LoVo (cell line): ENCODE measurements around the gene ICE1.
"Not testable (repeated sequence)": the region's sequence is repeated elsewhere in the genome, so short reads cannot be mapped to it uniquely, and the experiment has no call there.

ENCODE experiments used
- DNase-seq: peaks from one replicate; pipeline ENCODE4 v3.0.0-alpha.2; 2016; ENCODE audit warnings: low spot score

Gene ICE1

GRCh38 chr5:5421961-5422818, at the start of gene ICE1:
TSS of gene ICE1 (plus strand) at chr5:5422677. CDS start at chr5:5422916, 239 bp downstream.
- peak; percentile 100 for DNase-seq

GRCh38 chr5:5372930-5373329, 49.5 kb upstream of the ICE1 start:
- no peak for DNase-seq

GRCh38 chr5:5373351-5373989, 49.0 kb upstream of the ICE1 start:
- no peak for DNase-seq

- no peak for DNase-seq
These were observed 48.3 kb upstream of the ICE1 start for GRCh38 chr5:5374009-5374715.

- no peak for DNase-seq
These were observed 44.7 kb upstream of the ICE1 start for GRCh38 chr5:5377780-5378179.

- DNase-seq, result no peak
These were observed 43.9 kb upstream of the ICE1 start for GRCh38 chr5:5378531-5378930.

- DNase-seq, result no peak
These were observed 42.2 kb upstream of the ICE1 start for GRCh38 chr5:5380298-5380697.

- no peak for DNase-seq
These were observed 41.1 kb upstream of the ICE1 start for GRCh38 chr5:5381310-5381913.

- DNase-seq, result no peak
These were observed 39.0 kb upstream of the ICE1 start for GRCh38 chr5:5383461-5383860.

- no peak for DNase-seq
These were observed 37.7 kb upstream of the ICE1 start for GRCh38 chr5:5384660-5385330.

GRCh38 chr5:5385331-5385662, 37.2 kb upstream of the ICE1 start:
- no peak for DNase-seq

- no peak for DNase-seq
These were observed 36.1 kb upstream of the ICE1 start for GRCh38 chr5:5386329-5386728.

GRCh38 chr5:5387192-5387591, 35.3 kb upstream of the ICE1 start:
- no peak for DNase-seq

GRCh38 chr5:5387777-5388176, 34.7 kb upstream of the ICE1 start:
- no peak for DNase-seq

- not testable (repeated sequence) for DNase-seq
These were observed 32.2 kb upstream of the ICE1 start for GRCh38 chr5:5390121-5390869.

GRCh38 chr5:5392504-5392903, 30.0 kb upstream of the ICE1 start:
- not testable (repeated sequence) for DNase-seq

GRCh38 chr5:5394384-5394986, 28.0 kb upstream of the ICE1 start:
- DNase-seq, result peak; percentile 15

GRCh38 chr5:5395093-5395492, 27.4 kb upstream of the ICE1 start:
- DNase-seq, result not testable (repeated sequence)

GRCh38 chr5:5398071-5398470, 24.4 kb upstream of the ICE1 start:
- no peak for DNase-seq

- DNase-seq, result no peak
These were observed 21.4 kb upstream of the ICE1 start for GRCh38 chr5:5401095-5401494.

GRCh38 chr5:5403741-5404140, 18.7 kb upstream of the ICE1 start:
- no peak for DNase-seq
